ENCODE data around the gene BRD7.
"Not testable (repeated sequence)": the region's sequence is repeated elsewhere in the genome, so short reads cannot be mapped to it uniquely, and the experiment has no call there.

The BRD7 gene

GRCh38 chr16:50343566-50343965 is 25.2 kb downstream of the BRD7 start:
- H3K4me3 ChIP-seq (replicated peaks; ENCODE audit: insufficient read depth, low read length); H3K27me3 ChIP-seq (ENCODE audit: insufficient read depth, poor library complexity, severe bottlenecking); H3K27ac ChIP-seq (replicated peaks); DNase-seq (ENCODE audit: low read depth in 1 of 2, low spot score in 1 of 2): not testable (repeated sequence)

DNA sequence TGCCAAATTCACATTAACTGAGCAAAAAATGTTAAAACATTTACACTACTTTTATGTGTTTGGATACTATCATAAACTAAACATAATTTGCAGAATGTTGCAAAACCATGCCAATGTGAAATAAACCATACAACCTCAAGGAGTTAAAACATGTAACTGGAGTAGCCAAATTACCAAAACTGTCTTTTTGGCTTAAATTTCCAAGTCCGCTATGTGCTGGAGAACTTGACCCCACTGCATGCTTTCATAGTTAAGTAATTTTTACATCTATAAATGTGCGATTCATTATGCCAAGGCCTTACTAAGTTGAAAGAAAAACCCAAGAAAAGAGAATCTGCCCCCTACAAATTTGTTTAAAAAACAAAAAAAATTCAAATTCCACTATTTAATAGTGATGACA is 28.2 kb downstream of the BRD7 start:
- Histone ChIP-seq H3K27ac (replicated peaks) (no peak overlapping the region), H3K27me3 (ENCODE audit: insufficient read depth, poor library complexity, severe bottlenecking) (no peaks in the 10 kb centered on the region), H3K4me3 (replicated peaks; ENCODE audit: insufficient read depth, low read length) (no peak overlapping the region)
- no peak for DNase-seq (ENCODE audit: low read depth in 1 of 2, low spot score in 1 of 2)
- no peak for TF ChIP-seq POLR2AphosphoS5 (IDR thresholded peaks at IDR 0.05; ENCODE audit: low read depth)
- TF ChIP-seq GABPA (IDR thresholded peaks at IDR 0.05; ENCODE audit: low read depth): no peak
- no peak for TF ChIP-seq CTCF (IDR thresholded peaks at IDR 0.05; ENCODE audit: insufficient read depth, low read length)
- TF ChIP-seq SPI1 (IDR thresholded peaks at IDR 0.05; ENCODE audit: borderline replicate concordance, low read depth): no peak

- H3K27ac ChIP-seq (replicated peaks): no peak overlapping the region
- no peak overlapping the region for H3K4me3 ChIP-seq (replicated peaks; ENCODE audit: insufficient read depth, low read length)
- DNase-seq (ENCODE audit: low read depth in 1 of 2, low spot score in 1 of 2): no peak
- TF ChIP-seq REST (IDR thresholded peaks at IDR 0.05; ENCODE audit: insufficient replicate concordance, low read depth) (no peak), POLR2AphosphoS5 (IDR thresholded peaks at IDR 0.05; ENCODE audit: low read depth) (no peak)
- H3K27me3 ChIP-seq (ENCODE audit: insufficient read depth, poor library complexity, severe bottlenecking): no peaks in the 10 kb centered on the region
Observed at GRCh38 chr16:50338371-50339231, 30.2 kb downstream of the BRD7 start.

DNA sequence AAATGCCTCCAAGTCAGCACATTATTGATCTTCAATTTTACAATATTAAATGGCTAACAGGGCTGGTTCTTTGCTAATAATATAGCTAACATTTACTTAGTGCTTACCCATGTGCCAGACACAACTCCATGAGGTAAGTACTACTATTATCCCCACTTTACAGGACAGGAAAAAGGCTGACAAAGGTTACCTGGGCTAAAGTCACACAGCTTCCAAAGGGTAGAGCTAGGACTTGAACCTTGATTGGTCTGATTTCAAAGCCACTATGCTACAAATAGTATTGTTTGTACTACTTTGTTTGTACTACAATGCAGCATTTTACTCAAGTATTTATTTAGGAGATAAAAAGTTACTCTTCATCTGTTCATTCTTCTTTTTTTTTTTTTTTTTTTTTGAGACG is 31.9 kb downstream of the BRD7 start:
- Histone ChIP-seq H3K27ac (replicated peaks) (no peak overlapping the region), H3K4me3 (replicated peaks; ENCODE audit: insufficient read depth, low read length) (no peak overlapping the region), H3K27me3 (ENCODE audit: insufficient read depth, poor library complexity, severe bottlenecking) (no peaks in the 10 kb centered on the region)
- no peak for TF ChIP-seq POLR2AphosphoS5 (IDR thresholded peaks at IDR 0.05; ENCODE audit: low read depth)
- no peak for DNase-seq (ENCODE audit: low read depth in 1 of 2, low spot score in 1 of 2)

DNA sequence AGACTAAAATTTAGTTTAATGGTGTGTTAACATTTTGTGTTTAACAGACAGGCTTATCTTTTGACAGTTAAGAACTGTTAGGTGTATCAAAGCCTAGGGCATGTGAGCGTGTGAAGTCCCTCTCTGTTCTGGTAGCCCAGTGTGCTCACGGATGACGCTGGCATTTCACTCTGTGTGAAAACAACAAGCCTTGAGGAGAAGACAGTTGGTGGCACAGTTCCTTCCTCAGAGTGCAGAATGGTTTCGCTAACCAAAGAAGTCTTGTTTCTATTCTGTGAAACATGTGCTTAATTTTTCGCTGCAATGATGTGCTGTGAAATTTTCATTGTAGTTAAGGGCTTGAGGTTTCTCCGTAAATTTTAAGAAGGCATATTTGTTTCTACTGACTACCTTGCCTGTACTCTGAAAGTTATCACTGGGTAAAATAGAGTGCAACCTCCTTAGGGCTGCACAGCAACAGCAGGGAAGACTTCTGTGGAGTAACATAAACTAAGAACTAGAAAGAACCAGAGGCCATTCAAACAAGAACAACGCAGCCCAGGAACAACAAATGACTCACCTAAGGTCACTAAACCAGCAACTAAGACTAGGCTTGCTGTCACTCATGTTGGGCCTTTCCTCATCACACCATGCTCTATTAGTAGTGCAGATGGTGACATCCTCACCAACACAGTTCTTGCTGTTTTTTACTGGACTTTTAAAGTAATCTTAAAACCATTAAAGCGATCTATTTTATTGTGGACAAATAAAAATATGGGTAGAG is 33.4 kb downstream of the BRD7 start:
- no peaks in the 10 kb centered on the region for H3K27me3 ChIP-seq (ENCODE audit: insufficient read depth, poor library complexity, severe bottlenecking)
- no peak for DNase-seq (ENCODE audit: low read depth in 1 of 2, low spot score in 1 of 2)
- H3K4me3 ChIP-seq (replicated peaks; ENCODE audit: insufficient read depth, low read length): no peak overlapping the region
- TF ChIP-seq SPI1 (IDR thresholded peaks at IDR 0.05; ENCODE audit: borderline replicate concordance, low read depth) (no peak), POLR2AphosphoS5 (IDR thresholded peaks at IDR 0.05; ENCODE audit: low read depth) (no peak), GABPA (IDR thresholded peaks at IDR 0.05; ENCODE audit: low read depth) (no peak), CTCF (IDR thresholded peaks at IDR 0.05; ENCODE audit: insufficient read depth, low read length) (no peak), REST (IDR thresholded peaks at IDR 0.05; ENCODE audit: insufficient replicate concordance, low read depth) (no peak)
- H3K27ac ChIP-seq (replicated peaks): no peak overlapping the region

All from HL-60 (cell line).